GM21576 (cell line): ENCODE measurements around the gene MEA1.

ENCODE experiments used
- ATAC-seq: cut with Tn5 transposase; IDR thresholded peaks from one replicate; pipeline ENCODE4 v1.9.1; 2021; ENCODE audit warnings: mild to moderate bottlenecking, moderate library complexity; ENCODE audit not compliant: unreplicated experiment

The MEA1 gene

DNA sequence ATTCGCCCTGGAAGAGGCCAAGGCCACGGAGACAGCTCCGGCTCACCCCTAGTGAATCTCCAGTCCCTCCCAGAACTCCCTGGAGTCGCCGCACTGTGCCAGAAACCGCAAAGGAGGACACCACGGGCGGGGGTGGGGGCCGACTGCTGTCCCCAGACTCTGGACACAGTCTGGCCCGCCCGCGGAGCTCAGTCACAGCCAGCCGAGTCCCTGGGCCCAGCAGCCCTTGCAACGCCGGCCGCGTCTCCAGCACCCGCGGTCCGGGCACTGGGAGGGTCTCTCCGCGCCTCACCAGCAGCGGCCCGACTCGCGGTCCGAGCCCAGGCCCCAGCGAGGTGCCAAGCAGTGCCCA lies 35.3 kb downstream of the MEA1 start:
- ATAC-seq: no peak

DNA sequence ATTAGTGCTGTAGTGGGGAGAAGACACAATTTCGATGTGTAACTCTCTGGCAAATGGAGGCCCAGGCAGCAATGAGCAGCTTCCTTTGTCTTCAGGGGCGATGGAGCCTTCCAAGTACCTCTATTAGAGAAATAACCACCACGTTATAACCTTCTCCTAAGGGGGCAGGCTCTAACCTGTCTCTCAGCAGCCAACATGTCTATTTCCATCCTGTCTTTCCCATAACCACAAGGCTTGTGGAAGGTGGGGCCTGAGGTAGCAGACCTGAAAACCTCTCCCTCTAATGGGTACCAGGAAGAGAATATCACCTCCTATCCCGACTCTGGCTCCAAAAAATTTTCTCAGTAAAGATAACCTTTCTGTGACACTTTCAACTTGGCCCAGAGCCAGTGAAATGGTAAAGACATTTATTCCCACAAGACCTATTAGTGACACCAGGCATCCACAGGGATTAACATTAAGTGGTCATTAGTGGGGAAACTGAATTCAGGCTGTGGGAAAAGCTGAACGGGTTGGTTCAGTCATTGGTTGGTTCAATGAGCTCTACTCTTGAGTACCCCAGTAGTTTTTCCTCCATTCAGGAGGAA lies 38.7 kb downstream of the MEA1 start:
- ATAC-seq: no peak

DNA sequence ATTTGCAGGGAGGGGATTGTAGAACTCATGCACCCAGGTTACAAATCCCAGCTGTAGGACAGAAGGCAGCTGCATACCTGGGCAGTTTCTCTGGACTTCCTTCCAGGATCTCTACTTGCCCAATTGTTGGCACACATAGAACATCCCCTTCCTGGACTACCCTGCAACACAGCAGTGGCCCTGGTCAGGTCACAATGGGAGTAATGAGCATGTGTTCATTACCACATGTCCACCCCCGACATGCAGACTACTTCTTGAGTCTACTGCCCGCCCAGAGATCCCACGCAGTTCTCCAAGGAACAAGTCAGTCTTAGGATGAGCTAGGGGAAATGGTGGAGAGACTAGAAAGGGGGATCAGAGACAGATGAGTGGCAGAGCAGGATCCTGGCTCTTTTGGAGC lies 39.8 kb downstream of the MEA1 start:
- ATAC-seq: no peak

- no peak for ATAC-seq
Measured at GRCh38 chr6:42971746-42972327, 41.9 kb downstream of the MEA1 start.

DNA sequence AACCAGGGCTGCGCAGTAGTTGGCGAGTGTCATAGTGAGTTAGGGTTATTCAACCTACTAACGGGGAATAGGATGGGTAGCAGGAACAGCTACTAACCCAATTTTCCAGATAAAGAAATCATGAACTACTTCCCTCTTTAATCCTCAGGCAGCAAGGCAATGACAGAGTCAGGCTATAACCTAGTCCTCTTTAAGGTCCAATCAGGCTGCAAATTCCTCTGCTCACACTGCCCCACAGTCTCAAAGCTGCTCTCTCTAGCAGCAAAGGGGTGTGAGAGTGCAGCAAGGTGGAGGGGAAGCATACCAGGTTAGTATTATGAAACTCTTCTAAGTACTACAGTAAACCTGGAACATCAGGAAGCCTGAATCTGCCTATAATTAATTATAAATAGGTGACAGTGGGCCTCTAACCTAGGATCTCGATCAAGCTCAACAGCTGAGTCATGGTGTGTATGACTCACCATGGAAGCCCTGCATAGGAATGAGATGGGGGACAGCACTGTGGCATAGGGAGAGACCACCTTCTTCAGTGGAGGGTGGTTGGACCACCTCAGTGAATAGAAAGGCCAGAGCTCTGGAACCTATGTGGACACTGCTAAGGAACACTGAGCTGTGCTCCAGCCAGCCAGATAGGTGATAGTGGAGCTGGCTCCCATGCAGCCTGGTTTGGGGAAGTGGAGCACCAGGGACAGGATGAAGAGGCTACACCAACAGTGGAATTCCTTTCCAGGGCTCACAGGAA lies 42.7 kb downstream of the MEA1 start:
- ATAC-seq: no peak

- no peak for ATAC-seq
Measured at GRCh38 chr6:42969934-42970333, 43.8 kb downstream of the MEA1 start.

GRCh38 chr6:42969431-42969830 lies 44.3 kb downstream of the MEA1 start:
- ATAC-seq: no peak

DNA sequence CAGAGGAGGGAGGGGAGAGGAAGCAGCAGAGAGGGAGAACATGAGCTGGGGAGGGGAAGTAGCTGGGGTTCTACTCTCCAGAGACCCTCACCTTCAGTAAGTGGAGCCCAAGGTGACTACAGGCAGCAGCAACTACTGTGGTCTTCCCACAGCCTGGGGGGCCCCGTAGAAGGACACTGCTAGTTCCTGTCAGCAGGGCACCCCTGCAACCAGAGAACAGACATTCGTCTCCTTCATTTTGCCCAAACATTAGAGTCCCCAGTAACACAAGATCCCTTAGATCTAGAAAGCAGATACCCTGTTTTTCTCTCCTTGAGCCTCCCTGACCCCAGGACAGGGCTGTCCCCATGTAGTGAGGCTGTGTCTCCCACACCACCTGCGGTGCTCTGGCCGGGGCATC lies 45.0 kb downstream of the MEA1 start:
- ATAC-seq: no peak

DNA sequence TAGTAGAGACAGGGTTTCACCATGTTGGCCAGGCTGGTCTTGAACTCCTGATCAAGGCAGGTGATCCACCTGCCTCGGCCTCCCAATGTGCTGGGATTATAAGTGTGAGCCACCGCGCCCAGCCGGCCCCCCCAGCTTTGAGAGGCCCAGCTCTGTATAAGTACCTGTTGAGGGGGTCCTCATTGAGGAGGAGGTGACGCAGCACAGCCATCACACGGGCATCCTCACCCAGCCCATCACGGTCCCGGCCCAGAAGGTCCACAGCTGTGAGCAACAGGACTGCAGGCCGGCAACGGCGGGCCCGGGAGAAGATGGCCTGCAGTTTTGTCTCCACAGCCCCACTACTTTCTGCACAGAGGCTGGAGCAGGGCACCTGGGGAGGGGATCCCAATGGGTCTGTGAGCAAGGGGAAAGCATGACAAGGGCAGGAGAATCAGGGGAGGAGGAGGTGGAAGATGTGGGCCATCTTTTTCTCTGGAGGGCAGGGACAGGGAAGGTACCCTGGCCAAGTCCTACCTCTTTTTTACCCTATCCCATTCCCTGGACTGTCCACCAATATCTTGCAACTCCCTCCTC lies 45.5 kb downstream of the MEA1 start:
- no peak for ATAC-seq

DNA sequence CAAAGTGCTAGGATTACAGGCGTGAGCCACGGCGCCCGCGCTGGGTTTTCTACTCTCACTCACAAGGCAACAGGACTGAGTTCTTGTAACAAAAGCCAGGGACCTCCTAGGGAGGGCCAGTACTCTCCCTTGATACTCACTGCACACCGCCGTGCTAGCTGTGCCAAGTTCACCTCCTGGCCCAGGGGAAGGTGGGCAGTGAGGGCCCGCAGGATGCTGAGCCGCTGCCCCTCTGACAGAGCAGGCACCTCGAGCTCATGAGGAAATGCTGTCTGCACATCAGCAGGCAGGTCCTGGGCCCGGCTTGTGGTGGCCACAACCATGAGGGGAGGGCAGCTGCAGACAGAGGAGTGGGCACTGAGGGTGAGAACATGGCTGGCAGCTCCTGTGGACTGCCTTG lies 46.5 kb downstream of the MEA1 start:
- ATAC-seq: no peak

GRCh38 chr6:42966571-42966970 lies 47.2 kb downstream of the MEA1 start:
- ATAC-seq: no peak

DNA sequence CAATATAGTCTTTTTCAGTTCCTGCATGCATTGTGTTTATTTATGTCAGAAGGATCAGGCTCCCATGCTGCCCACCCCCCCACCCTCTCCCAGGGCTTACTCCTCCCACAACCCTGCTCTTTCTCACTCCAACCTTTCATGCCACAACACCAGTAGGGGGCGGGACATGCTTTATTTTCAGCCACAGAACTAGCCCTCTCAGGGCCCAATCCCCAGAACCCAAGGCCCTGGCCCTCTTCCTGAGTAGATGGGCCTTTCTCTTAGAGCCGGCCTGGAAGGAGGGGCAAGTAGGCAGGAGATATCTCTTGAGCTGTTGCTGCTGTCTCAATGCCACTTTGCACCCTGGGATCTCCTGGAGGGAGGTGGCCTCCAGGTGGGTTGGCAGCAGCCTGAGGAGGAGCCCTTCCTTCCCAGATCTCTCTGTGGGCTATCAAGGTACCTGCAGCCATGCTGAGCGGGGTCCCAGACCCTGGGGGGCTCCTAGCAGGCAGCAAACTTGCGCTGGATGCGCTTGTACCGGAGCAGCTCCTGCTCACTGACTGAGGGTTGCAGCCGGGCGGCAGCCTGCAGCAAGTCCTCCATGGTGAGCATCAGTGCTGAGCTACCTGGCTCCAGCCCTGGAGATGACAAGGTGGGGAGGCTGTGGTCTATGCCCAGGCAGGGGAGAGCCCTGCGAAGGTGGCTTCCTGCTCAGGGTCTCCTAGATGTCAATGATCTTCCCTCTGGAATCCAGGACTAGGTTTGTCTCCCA lies 49.7 kb downstream of the MEA1 start:
- ATAC-seq: no peak

DNA sequence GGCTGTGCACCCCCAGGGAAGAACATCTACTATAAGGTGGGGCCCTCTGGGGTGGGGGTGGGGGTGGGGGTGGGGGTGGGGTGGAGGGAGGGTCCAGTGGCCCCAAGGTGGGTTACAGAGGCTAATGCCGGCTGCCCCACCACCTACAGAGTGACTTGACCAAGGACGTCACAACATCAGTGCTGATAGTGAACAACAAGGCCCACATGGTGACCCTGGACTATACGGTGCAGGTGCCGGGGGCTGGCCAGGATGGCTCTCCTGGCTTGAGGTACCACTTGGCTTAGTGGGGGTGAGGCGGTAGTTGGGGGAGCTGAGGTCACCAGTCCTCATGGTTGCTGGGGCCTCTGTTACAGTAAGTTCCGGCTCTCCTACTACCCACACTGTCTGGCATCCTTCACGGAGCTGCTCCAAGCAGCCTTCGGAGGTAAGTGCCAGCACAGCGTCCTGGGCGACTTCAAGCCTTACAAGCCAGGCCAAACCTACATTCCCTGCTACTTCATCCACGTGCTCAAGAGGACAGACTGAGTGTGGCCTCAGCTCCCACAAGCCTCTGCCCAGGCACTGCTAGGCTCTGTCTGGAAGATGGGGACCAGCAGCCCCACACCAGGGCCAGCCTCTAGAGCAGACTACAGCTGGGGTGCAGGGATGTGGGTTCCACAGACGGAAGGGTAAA lies 50.4 kb downstream of the MEA1 start:
- no peak for ATAC-seq

GRCh38 chr6:42962502-42963178 lies 51.1 kb downstream of the MEA1 start:
- ATAC-seq: no peak

GRCh38 chr6:42962096-42962495 lies 51.6 kb downstream of the MEA1 start:
- ATAC-seq: no peak
